ENCODE results near the gene FLNC. TPM values are rescaled to one million over a fixed set of nuclear protein-coding genes. Genes with fewer than 3 reads are reported as not detected.
A peak's percentile ranks its signal among the peaks of the same experiment; 100 is the strongest.

Gene FLNC
- total RNA-seq, 3 donors from 2014 or later: 6.9 to 267 (median 15.0) TPM

DNA sequence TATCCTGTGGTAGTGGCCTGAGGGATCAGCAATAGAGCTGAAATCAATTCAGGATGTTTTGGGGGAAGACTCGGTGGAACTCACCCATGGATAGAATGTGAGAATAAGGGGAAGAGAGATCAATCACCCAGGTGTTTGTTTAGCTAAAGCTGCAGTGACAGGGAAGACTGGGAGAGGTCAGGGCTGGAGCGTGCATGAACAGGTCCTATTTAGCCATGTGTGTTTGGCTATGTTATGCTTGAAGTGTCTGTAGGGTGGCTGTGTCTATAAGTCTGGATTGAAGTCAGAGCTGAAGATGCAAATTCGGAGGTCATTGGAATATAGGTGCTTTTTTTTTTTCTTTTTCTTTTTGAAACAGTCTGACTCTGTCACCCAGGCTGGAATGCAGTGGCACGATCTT, 37.0 kb downstream of the FLNC start:
- no peak for ATAC-seq
- DNase-seq: no peak
- Histone ChIP-seq H3K4me3 (no peak overlapping the region), H3K4me1 (ENCODE audit: low read depth) (peaks cover 26% of the 10 kb centered on the region), H3K9me3 (no peaks in the 10 kb centered on the region), H3K36me3 (ENCODE audit: low read depth) (no peaks in the 10 kb centered on the region)
- intact Hi-C loops (cut with DNase I, micrococcal nuclease): no loop called here
- TF ChIP-seq, protein P1, sequence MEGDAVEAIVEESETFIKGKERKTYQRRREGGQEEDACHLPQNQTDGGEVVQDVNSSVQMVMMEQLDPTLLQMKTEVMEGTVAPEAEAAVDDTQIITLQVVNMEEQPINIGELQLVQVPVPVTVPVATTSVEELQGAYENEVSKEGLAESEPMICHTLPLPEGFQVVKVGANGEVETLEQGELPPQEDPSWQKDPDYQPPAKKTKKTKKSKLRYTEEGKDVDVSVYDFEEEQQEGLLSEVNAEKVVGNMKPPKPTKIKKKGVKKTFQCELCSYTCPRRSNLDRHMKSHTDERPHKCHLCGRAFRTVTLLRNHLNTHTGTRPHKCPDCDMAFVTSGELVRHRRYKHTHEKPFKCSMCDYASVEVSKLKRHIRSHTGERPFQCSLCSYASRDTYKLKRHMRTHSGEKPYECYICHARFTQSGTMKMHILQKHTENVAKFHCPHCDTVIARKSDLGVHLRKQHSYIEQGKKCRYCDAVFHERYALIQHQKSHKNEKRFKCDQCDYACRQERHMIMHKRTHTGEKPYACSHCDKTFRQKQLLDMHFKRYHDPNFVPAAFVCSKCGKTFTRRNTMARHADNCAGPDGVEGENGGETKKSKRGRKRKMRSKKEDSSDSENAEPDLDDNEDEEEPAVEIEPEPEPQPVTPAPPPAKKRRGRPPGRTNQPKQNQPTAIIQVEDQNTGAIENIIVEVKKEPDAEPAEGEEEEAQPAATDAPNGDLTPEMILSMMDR (IDR thresholded peaks at IDR 0.05): no peak

DNA sequence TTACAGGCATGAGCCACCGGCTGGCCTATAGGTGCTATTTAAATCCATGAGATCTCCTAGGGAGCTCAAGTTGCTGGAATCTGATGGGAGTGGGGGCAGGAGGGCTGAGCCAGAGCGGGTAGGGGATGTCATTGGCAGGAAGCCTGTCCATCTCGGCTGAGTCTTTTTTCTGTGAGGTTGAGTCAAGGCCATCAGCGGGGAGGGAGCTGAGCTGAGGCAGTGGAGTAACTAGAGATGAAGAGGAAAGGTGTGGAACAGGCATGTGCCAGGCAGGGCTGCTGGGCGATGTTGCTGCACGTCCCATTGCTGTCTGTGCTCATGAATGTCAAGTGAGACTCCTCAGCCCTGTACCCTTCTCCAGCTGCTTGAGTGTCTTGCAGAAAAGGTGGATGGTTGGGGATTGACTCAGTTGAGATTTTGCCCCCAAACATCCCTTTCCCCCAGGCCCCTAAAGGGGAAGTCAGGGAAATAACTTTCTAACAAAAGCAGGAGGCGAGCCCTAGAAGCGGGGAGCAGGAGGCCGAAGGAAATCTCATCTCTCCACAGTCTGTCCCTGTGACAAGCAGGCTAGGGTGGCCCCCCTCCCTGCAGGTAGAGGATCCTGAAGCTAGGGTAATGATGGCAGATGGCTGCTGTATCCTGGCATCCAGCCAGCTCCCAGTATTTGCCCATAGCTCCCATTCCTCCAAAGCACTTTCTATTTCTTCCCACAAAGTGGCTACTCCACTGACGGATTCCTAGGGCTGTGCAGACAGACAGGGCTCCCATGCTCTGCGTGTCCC, 37.8 kb downstream of the FLNC start:
- Histone ChIP-seq H3K36me3 (ENCODE audit: low read depth) (no peaks in the 10 kb centered on the region), H3K4me1 (ENCODE audit: low read depth) (peaks cover 25% of the 10 kb centered on the region), H3K9me3 (no peaks in the 10 kb centered on the region), H3K4me3 (no peak overlapping the region)
- intact Hi-C loops (cut with DNase I, micrococcal nuclease): no loop called here
- ATAC-seq (peak; percentile 11), DNase-seq (peak in 2 of 3 donors; percentile 55)
- TF ChIP-seq, protein P1 (IDR thresholded peaks at IDR 0.05): no peak

DNA sequence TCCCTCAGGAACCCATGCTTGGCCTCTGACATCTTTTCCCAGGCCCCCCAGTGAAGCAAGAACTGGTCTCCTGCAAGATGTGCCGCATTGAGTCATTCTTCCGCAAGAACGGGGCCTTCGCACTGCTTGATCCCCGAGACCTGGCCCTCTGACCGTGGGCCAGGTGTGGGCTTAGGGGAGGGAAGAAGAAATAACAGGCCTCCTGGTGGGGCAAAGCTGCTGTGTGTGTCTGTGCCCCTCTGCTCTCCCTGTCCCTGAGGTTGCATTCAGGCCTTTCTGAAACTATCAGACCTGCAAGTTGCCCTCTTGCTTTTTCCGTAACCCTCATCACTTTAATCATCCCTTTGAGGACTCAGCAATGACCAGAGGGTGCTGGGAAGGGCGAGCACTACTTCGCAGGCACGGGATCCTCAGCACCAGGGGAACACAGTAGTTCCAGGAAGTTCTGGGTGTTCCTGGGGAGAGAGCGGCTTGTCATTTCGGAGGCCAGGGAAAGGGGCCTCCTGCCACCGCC, 38.5 kb downstream of the FLNC start:
- Histone ChIP-seq H3K36me3 (ENCODE audit: low read depth) (no peaks in the 10 kb centered on the region), H3K4me1 (ENCODE audit: low read depth) (peaks cover 22% of the 10 kb centered on the region), H3K9me3 (no peaks in the 10 kb centered on the region), H3K4me3 (no peak overlapping the region)
- TF ChIP-seq, protein P1 (IDR thresholded peaks at IDR 0.05): no peak
- intact Hi-C loops (cut with DNase I, micrococcal nuclease): no loop called here
- no peak for DNase-seq
- ATAC-seq: peak; percentile 44

DNA sequence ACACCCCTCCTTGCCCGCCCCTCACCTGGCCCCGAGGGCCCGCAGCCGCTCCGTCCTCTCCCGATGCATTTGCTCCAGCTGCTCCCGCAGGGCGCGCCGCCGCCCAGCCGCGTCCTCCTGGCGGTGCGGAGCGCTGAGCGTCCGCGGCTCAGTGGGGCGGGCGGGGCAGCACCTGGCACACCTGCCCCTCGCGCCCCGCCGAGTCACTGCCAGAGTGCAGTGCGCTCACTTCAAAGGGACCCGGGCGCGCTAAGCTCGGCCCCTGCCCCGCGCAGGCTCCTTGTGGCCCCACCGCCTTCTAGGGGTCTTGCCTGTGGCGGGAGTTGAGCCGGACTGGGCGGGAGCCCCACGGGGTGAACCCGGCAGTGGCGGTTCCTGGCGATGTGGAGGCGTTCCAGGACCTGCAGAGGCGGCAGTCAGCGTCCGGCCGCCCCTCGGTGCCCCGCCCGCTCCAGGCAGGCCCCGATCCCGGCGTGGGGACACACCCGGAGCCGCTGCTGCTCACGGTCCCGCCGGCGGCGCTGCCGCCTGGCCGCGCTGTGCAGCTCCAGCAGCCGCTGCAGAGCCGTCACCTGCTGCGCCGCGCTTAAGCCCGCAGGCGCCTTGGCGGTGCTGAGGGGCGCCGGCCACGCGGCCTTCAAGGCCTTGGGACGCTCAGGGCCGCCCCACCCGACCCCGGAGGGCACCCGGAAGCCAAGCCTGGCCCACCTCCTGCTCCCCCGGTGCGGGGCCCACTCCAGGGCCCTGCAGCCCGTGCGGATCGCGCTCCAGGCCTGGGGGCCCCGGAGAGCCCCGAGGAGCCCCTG, 39.1 kb downstream of the FLNC start:
- Histone ChIP-seq H3K4me3 (no peak overlapping the region), H3K9me3 (no peaks in the 10 kb centered on the region), H3K4me1 (ENCODE audit: low read depth) (peaks cover 16% of the 10 kb centered on the region), H3K36me3 (ENCODE audit: low read depth) (no peaks in the 10 kb centered on the region)
- TF ChIP-seq, protein P1 (IDR thresholded peaks at IDR 0.05): peak; percentile 34
- ATAC-seq (peak; percentile 88), DNase-seq (peak; percentile 63 to 84 (median 74))
- intact Hi-C loops (cut with DNase I, micrococcal nuclease): no loop called here

DNA sequence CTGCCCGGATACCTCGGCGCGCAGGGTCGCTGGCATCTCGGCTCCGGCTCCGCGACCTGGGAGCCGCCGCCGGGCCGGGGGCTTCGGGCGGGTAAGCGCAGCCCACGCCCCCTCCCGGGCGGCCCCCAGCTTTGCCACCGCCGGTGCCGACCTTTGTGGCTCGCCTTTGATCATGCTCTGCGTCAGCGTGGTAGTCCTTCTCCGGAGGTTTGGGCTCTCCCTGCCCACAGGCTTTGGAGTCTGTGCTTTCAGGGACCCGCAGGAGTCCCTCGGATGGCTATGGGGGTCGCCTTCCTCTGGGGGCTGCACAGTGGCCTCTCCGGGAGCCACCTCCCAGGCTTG, 39.7 kb downstream of the FLNC start:
- DNase-seq (no peak), ATAC-seq (peak; percentile 7)
- Histone ChIP-seq H3K9me3 (no peaks in the 10 kb centered on the region), H3K36me3 (ENCODE audit: low read depth) (no peaks in the 10 kb centered on the region), H3K4me3 (no peak overlapping the region), H3K4me1 (ENCODE audit: low read depth) (peaks cover 17% of the 10 kb centered on the region)
- TF ChIP-seq, protein P1 (IDR thresholded peaks at IDR 0.05): no peak
- intact Hi-C loops (cut with DNase I, micrococcal nuclease): no loop called here
